HFFc6 (cell line): ENCODE measurements around the gene ATP6V0A1. TPM values are rescaled to one million over a fixed set of nuclear protein-coding genes. Genes with fewer than 3 reads are reported as not detected.
A peak's percentile ranks its signal among the peaks of the same experiment; 100 is the strongest.

Source experiments
- DNase-seq: peaks from one replicate; pipeline ENCODE4 v3.0.0-alpha.2; 2018
- H3K27ac Mint-ChIP-seq: 2 replicates; pipeline ENCODE4 v1.8.0; 2020; ENCODE audit warnings: mild to moderate bottlenecking, mixed read lengths
- H3K27me3 Mint-ChIP-seq: 2 replicates; pipeline ENCODE4 v1.8.0; 2021; ENCODE audit warnings: mild to moderate bottlenecking, moderate library complexity, mixed read lengths; ENCODE audit not compliant: insufficient read depth
- H3K36me3 Mint-ChIP-seq: 2 replicates; pipeline ENCODE4 v1.8.0; 2021; ENCODE audit warnings: low read depth, mixed read lengths
- H3K4me1 Mint-ChIP-seq: 2 replicates; pipeline ENCODE4 v1.8.0; 2020; ENCODE audit warnings: low read depth, mixed read lengths
- H3K4me3 Mint-ChIP-seq: 2 replicates; pipeline ENCODE4 v1.8.0; 2020; ENCODE audit warnings: mild to moderate bottlenecking, moderate library complexity, mixed read lengths
- H3K9me3 Mint-ChIP-seq: 2 replicates; pipeline ENCODE4 v1.8.0; 2020; ENCODE audit warnings: mild to moderate bottlenecking, mixed read lengths
- total RNA-seq, 6 experiments: library from RNA; stranded (reverse); fragmentation: NEBNext Ultra II Directional; extraction: Animal tissue kit (Norgen Biotek cat#: 25700); gene quantifications; 2 replicates in 1 of 6; 3 replicates in 5 of 6; pipeline ENCODE4 v1.2.3, GENCODE V29; 2021
- TF ChIP-seq, protein P1 (sequence below): fragments of 200-600 bp; sonication (generic); IDR thresholded peaks from 2 replicates; pipeline ENCODE4 v1.5.0; 2021; ENCODE audit warnings: antibody characterized with exemption, mild to moderate bottlenecking

ATP6V0A1 gene
- total RNA-seq, 6 experiments from 2014 or later = 29.6 to 56.7 (median 37.1) TPM

- peaks cover 4% of the 10 kb centered on the region; the same call in 1 of the 2 replicates for H3K9me3 Mint-ChIP-seq
- TF ChIP-seq, protein P1, sequence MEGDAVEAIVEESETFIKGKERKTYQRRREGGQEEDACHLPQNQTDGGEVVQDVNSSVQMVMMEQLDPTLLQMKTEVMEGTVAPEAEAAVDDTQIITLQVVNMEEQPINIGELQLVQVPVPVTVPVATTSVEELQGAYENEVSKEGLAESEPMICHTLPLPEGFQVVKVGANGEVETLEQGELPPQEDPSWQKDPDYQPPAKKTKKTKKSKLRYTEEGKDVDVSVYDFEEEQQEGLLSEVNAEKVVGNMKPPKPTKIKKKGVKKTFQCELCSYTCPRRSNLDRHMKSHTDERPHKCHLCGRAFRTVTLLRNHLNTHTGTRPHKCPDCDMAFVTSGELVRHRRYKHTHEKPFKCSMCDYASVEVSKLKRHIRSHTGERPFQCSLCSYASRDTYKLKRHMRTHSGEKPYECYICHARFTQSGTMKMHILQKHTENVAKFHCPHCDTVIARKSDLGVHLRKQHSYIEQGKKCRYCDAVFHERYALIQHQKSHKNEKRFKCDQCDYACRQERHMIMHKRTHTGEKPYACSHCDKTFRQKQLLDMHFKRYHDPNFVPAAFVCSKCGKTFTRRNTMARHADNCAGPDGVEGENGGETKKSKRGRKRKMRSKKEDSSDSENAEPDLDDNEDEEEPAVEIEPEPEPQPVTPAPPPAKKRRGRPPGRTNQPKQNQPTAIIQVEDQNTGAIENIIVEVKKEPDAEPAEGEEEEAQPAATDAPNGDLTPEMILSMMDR = no peak
- H3K36me3 Mint-ChIP-seq = peaks cover 22% of the 10 kb centered on the region
- peak overlapping the region; percentile 73; the same call in 1 of the 2 replicates for H3K4me3 Mint-ChIP-seq
- H3K4me1 Mint-ChIP-seq = peaks cover 43% of the 10 kb centered on the region
- H3K27me3 Mint-ChIP-seq = peaks cover 2% of the 10 kb centered on the region; the same call in 1 of the 2 replicates
- H3K27ac Mint-ChIP-seq = peak overlapping the region; percentile 73
- no peak for DNase-seq
Measured at GRCh38 chr17:42560246-42560645, 101.6 kb downstream of the ATP6V0A1 start.

DNA sequence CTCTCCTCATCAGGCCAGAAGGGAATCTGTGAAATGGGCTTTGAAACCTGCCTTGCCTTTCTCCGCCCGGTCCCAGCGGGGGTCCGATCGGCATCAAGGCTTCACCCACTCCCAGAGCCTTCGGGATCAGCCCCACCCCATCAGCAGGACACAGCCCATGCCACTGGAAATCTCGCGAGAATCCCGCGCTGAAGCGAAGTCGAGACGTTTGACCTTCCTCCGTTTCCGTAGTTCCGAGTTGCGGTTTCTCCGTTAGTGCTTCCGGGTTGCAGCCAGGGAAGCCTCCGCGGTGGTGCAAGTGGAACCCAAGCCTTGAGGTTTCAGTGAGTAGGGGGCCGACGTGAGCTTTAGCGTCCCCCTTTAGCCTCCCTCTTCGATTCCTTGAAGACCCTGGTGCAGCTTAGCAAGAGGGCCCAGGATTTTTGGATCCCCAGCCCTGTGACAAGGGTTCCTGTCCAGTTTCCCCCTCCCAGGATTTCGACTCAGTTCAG lies 103.3 kb downstream of the ATP6V0A1 start, which contains the start of gene COASY:
Gene COASY (plus strand): TSS at position 252 of the 491 bp plus-strand sequence. CDS start 475 bp downstream, outside the sequence.
- H3K4me1 Mint-ChIP-seq = peaks cover 43% of the 10 kb centered on the region
- DNase-seq = peak; percentile 96
- peak within 1 kb of the TSS; percentile 92 for H3K4me3 Mint-ChIP-seq
- H3K27me3 Mint-ChIP-seq = peaks cover 2% of the 10 kb centered on the region; the same call in 1 of the 2 replicates
- TF ChIP-seq, protein P1 = no peak
- H3K27ac Mint-ChIP-seq = peak within 1 kb of the TSS; percentile 90
- H3K9me3 Mint-ChIP-seq = peaks cover 4% of the 10 kb centered on the region; the same call in 1 of the 2 replicates
- H3K36me3 Mint-ChIP-seq = peaks cover 28% of the 10 kb centered on the region

- Mint-ChIP-seq H3K4me1 (peaks cover 44% of the 10 kb centered on the region), H3K27ac (peak overlapping the region; percentile 90), H3K36me3 (peaks cover 29% of the 10 kb centered on the region), H3K4me3 (peak overlapping the region; percentile 92), H3K9me3 (peaks cover 4% of the 10 kb centered on the region; the same call in 1 of the 2 replicates), H3K27me3 (peaks cover 2% of the 10 kb centered on the region; the same call in 1 of the 2 replicates)
- no peak for DNase-seq
- TF ChIP-seq, protein P1 = no peak
Measured at GRCh38 chr17:42562388-42563142, 103.9 kb downstream of the ATP6V0A1 start.

GRCh38 chr17:42563143-42563509 lies 104.4 kb downstream of the ATP6V0A1 start:
- Mint-ChIP-seq H3K4me3 (peak overlapping the region; percentile 92), H3K9me3 (peaks cover 4% of the 10 kb centered on the region; the same call in 1 of the 2 replicates), H3K36me3 (peaks cover 33% of the 10 kb centered on the region), H3K4me1 (peaks cover 50% of the 10 kb centered on the region), H3K27ac (peak overlapping the region; percentile 90), H3K27me3 (peaks cover 2% of the 10 kb centered on the region; the same call in 1 of the 2 replicates)
- TF ChIP-seq, protein P1 = no peak
- no peak for DNase-seq

GRCh38 chr17:42563543-42563942 lies 104.9 kb downstream of the ATP6V0A1 start:
- DNase-seq = no peak
- peak overlapping the region; percentile 92 for H3K4me3 Mint-ChIP-seq
- H3K27ac Mint-ChIP-seq = peak overlapping the region; percentile 90
- H3K36me3 Mint-ChIP-seq = peaks cover 33% of the 10 kb centered on the region
- peaks cover 2% of the 10 kb centered on the region; the same call in 1 of the 2 replicates for H3K27me3 Mint-ChIP-seq
- peaks cover 4% of the 10 kb centered on the region; the same call in 1 of the 2 replicates for H3K9me3 Mint-ChIP-seq
- TF ChIP-seq, protein P1 = no peak
- H3K4me1 Mint-ChIP-seq = peaks cover 51% of the 10 kb centered on the region
